Measurements from ENCODE around the gene GRIK3.

The GRIK3 gene

DNA sequence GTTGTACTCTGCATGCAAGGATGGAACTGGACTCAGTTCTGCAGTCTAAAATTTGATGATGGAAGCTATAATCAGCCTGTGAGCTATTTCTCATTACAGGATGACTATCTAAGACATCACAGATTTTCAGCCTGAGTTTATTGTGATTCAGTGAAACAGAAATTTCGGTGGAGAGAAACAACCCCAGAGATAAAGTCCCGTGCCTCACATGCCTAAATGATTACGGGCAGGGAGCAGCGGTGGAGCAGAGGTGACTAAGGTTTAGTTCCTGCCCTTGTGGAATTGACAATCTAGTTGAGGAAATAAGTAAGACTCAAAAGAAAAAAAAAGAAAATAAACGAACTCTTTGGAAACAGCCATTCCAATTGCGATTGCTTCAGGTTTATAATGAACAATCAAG, 96.9 kb downstream of the GRIK3 start:
- TF ChIP-seq, protein P1, sequence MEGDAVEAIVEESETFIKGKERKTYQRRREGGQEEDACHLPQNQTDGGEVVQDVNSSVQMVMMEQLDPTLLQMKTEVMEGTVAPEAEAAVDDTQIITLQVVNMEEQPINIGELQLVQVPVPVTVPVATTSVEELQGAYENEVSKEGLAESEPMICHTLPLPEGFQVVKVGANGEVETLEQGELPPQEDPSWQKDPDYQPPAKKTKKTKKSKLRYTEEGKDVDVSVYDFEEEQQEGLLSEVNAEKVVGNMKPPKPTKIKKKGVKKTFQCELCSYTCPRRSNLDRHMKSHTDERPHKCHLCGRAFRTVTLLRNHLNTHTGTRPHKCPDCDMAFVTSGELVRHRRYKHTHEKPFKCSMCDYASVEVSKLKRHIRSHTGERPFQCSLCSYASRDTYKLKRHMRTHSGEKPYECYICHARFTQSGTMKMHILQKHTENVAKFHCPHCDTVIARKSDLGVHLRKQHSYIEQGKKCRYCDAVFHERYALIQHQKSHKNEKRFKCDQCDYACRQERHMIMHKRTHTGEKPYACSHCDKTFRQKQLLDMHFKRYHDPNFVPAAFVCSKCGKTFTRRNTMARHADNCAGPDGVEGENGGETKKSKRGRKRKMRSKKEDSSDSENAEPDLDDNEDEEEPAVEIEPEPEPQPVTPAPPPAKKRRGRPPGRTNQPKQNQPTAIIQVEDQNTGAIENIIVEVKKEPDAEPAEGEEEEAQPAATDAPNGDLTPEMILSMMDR (IDR thresholded peaks at IDR 0.05; ENCODE audit: extremely low read depth, missing control alignments) = no peak
- DNase-seq (ENCODE audit: low spot score) = no peak

- DNase-seq (ENCODE audit: low spot score) = no peak
Measured at GRCh38 chr1:36934061-36934460, 100.3 kb downstream of the GRIK3 start.

DNA sequence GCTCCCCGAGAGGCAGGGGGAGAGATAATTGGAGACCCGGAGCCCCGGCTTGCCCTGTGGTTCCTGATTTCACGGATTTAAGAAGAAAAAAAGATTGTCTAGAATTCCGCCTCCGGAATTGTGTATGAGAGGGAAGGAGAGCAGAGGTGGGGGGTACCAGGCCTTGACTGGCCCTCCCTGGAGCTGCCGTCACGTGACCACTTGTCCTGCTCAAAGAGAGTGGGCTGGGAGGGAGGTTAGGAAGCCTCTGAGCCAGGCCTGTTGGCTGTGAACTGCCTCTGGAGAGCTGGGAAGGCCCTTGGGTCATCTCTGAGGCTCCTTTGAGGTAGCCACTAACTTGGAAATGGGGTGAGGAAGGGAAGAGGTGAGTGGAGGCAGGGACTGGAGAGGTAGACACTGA, 106.5 kb downstream of the GRIK3 start:
- TF ChIP-seq, protein P1 (IDR thresholded peaks at IDR 0.05; ENCODE audit: extremely low read depth, missing control alignments) = no peak
- DNase-seq (ENCODE audit: low spot score) = no peak

More at GRCh38 chr1:36934061-36934460, 100.3 kb downstream of the GRIK3 start:
- TF ChIP-seq, protein P1 (IDR thresholded peaks at IDR 0.05; ENCODE audit: extremely low read depth, missing control alignments) = no peak

GRCh38 chr1:36925251-36925650, 109.1 kb downstream of the GRIK3 start:
- TF ChIP-seq, protein P1 (IDR thresholded peaks at IDR 0.05; ENCODE audit: extremely low read depth, missing control alignments) = no peak
- DNase-seq (ENCODE audit: low spot score) = no peak

GRCh38 chr1:36924282-36924811, 110.0 kb downstream of the GRIK3 start:
- TF ChIP-seq, protein P1 (IDR thresholded peaks at IDR 0.05; ENCODE audit: extremely low read depth, missing control alignments) = no peak
- DNase-seq (ENCODE audit: low spot score) = peak; percentile 45

DNA sequence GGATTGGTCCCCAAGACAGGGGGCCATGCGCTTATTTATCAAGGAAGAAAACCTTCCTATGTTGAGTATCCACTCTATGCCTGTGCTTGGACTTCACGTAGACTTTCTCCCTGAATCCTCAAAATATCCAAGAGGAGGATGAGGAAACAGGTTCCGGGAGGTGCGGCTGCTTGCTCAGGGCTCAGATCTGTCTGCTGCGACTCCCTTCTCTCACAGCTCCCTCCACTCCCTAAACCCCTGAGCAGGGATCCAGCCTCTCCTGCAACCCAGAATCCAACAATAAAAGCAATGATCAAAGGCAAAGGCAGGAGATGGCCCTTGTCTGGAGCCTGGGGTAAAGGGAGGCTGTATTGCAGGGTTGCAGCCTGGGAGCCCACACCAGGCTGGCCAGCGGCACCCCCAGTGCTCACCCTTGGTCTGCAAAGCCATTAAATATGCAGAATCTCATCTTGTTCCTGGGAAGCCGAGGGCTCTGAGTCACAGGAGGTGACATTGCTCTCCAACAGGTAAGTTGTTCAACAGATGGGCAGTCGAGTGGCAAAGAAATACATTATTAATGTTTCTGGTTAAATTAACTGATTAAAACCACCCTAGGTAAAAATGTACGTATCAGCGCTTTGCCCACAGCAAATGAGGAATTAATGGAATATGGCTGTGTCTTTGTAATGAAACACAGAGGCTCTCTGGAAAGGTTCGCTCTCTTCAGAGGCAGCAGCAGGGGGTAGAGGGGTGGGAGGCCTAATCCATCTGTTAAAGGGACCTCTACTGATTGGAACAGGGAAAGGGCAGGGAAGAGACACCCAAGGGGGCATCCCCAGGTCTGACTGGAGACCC, 111.5 kb downstream of the GRIK3 start:
- no peak for DNase-seq (ENCODE audit: low spot score)
- TF ChIP-seq, protein P1 (IDR thresholded peaks at IDR 0.05; ENCODE audit: extremely low read depth, missing control alignments) = no peak

GRCh38 chr1:36922071-36922470, 112.2 kb downstream of the GRIK3 start:
- no peak for DNase-seq (ENCODE audit: low spot score)

More at GRCh38 chr1:36922071-36922470, 112.2 kb downstream of the GRIK3 start:
- TF ChIP-seq, protein P1 (IDR thresholded peaks at IDR 0.05; ENCODE audit: extremely low read depth, missing control alignments) = no peak
